Cardiac muscle cell (in vitro differentiated cells and primary cell): ENCODE results near the gene BICD1. TPM values are rescaled to one million over a fixed set of nuclear protein-coding genes. Genes with fewer than 3 reads are reported as not detected.
A peak's percentile ranks its signal among the peaks of the same experiment; 100 is the strongest.

ENCODE experiments used
- DNase-seq, 2 donors: peaks; one replicate each; pipeline versions ENCODE4 v3.0.0 to v3.0.0-alpha.2; 2010 to 2017; ENCODE audit warnings: low read depth in 1 of 2, low spot score in 1 of 2
- H3K27ac ChIP-seq: fragments of 200-600 bp; sonication (generic); 2 replicates; pipeline ENCODE4 v1.5.1; 2016
- H3K27me3 ChIP-seq: fragments of 200-600 bp; sonication (generic); 2 replicates; pipeline ENCODE4 v1.6.0; 2016; ENCODE audit warnings: control low read depth
- H3K36me3 ChIP-seq: fragments of 200-600 bp; sonication (generic); 2 replicates; pipeline ENCODE4 v1.5.1; 2016; ENCODE audit warnings: control low read depth
- H3K4me1 ChIP-seq: fragments of 200-600 bp; sonication (generic); 2 replicates; pipeline ENCODE4 v1.8.1; 2017; ENCODE audit warnings: low read depth, mild to moderate bottlenecking, mixed run types
- H3K4me3 ChIP-seq: fragments of 200-600 bp; sonication (generic); 2 replicates; pipeline ENCODE4 v1.5.1; 2016; ENCODE audit warnings: mild to moderate bottlenecking
- H3K9me3 ChIP-seq: fragments of 200-600 bp; sonication (generic); 2 replicates; pipeline ENCODE4 v1.5.1; 2017; ENCODE audit warnings: low read depth, mild to moderate bottlenecking, control low read depth
- CTCF ChIP-seq: IDR thresholded peaks from 2 replicates; pipeline ENCODE4 v1.5.1; 2012; ENCODE audit warnings: low read depth, mild to moderate bottlenecking, low read length
- polyA plus RNA-seq: library from polyadenylated mRNA; unstranded; fragments of >200 nt; fragmentation: Nextera tagmentation; extraction: Ambion mirVana; gene quantifications from 2 replicates; pipeline ENCODE4 v1.2.1, GENCODE V29; 2016
- total RNA-seq: library from RNA; depleted of rRNA; stranded (reverse); fragments of >200 nt; gene quantifications from 2 replicates; pipeline ENCODE4 v1.2.3, GENCODE V29; 2016

BICD1 gene
- total and polyA plus RNA-seq, 2 experiments from 2014 or later, result 13.3 to 16.6 TPM

DNA sequence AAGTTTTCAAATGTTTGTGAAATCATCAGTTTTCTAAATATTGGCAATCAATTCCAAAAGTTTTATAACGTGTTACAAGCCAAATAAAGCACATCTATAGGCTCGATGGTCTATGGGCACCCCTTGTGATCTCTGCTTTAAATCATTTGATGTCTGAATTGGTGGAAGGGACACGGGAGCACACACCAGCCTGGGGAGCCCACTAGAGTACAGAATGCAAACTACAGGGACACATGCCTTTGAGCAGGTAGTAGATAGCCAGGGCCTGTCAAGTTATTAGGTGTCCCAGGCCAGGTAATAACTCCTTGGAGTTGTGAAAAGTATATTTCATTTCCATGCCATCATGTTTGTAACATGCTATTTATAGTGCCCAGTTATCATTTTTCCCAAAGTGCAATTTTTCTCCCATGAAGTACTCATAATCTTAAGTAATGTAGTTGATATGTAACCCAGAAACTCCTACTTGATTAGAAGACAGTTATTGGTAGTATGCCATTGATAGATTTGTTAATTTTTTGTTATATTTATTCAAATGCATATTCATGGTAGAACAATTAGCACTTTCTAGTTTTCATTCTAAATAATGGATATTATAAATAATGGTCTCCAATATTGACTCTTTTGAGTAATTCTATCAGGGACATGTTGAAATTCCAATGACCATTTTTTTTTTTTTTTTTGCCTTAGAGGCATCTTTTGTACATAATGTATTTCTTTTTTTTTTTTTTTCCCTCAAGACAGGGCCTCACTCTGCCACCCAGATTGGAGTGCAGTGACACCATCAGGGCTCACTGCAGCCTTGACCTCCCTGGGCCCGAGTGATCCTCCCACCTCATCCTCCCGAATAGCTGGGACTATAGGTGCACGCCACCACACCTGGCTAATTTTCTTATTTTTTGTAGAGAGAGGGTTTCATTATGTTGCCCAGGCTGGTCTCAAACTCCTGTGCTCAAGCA is 195.8 kb downstream of the BICD1 start:
- no peaks in the 10 kb centered on the region for H3K27me3 ChIP-seq
- H3K36me3 ChIP-seq, result no peaks in the 10 kb centered on the region
- no peak overlapping the region for H3K27ac ChIP-seq
- DNase-seq, result peak; percentile 33 to 60
- no peaks in the 10 kb centered on the region for H3K9me3 ChIP-seq
- H3K4me3 ChIP-seq, result no peak overlapping the region
- no peaks in the 10 kb centered on the region for H3K4me1 ChIP-seq
- TF ChIP-seq CTCF, result peak; percentile 37

- Histone ChIP-seq H3K4me1 (no peaks in the 10 kb centered on the region), H3K4me3 (no peak overlapping the region), H3K36me3 (no peaks in the 10 kb centered on the region), H3K27ac (no peak overlapping the region), H3K9me3 (no peaks in the 10 kb centered on the region), H3K27me3 (no peaks in the 10 kb centered on the region)
- TF ChIP-seq CTCF, result no peak
- no peak for DNase-seq
These were observed 196.5 kb downstream of the BICD1 start for GRCh38 chr12:32303174-32303549.

DNA sequence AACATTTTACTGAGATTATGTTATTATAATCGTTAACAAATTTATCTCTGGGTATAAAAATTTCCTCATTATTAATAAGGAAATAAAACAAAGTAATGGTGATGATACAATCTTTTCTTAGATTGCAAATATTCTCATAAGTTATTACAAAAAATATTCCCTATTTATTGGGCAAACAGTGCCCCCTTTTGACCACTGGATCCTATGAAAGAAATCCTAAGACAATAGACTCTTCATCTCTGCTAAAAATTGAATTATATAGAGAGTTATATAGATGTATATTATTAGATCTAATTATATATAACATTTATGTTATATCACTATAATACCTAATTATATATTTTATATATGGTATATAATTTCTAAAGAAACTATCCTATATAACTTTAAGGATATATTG is 198.5 kb downstream of the BICD1 start:
- Histone ChIP-seq H3K27ac (no peak overlapping the region), H3K27me3 (no peaks in the 10 kb centered on the region), H3K9me3 (no peaks in the 10 kb centered on the region), H3K36me3 (no peaks in the 10 kb centered on the region), H3K4me3 (no peak overlapping the region), H3K4me1 (peaks cover 4% of the 10 kb centered on the region)
- TF ChIP-seq CTCF, result peak; percentile 51
- DNase-seq, result peak in 1 of 2 donors; percentile 69

- H3K9me3 ChIP-seq, result no peaks in the 10 kb centered on the region
- no peak overlapping the region for H3K4me3 ChIP-seq
- H3K27me3 ChIP-seq, result no peaks in the 10 kb centered on the region
- H3K36me3 ChIP-seq, result no peaks in the 10 kb centered on the region
- H3K27ac ChIP-seq, result no peak overlapping the region
- DNase-seq, result no peak
- peaks cover 15% of the 10 kb centered on the region for H3K4me1 ChIP-seq
- TF ChIP-seq CTCF, result no peak
These were observed 200.7 kb downstream of the BICD1 start for GRCh38 chr12:32307326-32307725.

DNA sequence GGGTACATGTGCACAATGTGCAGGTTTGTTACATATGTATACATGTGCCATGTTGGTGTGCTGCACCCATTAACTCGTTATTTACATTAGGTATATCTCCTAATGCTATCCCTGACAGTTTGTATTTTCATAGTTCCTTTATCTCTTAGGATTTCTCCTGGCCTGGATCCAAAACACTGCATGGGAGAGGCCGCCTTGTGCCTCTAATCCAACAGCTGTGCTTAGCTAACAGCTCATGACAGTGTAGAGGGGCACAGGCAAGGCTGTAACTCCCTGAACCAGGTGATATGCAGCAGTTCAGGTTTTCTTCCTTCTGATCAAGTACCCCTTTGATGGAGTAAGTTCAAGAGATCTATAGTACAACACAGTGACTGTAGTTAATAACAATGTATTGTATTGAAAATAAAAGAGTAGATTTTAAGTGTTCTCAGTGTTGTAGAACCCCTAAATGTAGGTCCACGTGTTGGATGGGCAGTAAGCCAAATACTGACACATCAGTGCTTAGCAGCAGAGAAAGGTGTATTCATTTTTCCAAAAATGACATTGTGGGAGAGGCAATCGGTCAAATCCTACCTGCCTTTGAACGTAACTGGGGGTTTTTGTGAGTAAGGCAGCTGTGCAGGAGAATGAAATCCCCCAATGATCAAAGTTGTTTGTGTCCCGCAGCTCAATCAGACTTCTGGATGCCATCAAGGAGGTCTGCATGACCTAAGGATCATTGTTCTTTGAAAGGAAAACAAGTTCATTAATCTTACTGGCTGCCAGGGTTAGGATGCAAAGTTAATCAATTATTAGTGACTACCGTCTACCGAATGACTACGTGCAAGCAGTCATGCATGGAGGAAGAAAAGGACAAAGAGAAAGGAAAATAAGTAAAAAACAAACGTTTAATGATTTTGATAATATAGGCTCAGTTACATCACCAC is 203.4 kb downstream of the BICD1 start:
- Histone ChIP-seq H3K4me3 (no peak overlapping the region), H3K36me3 (no peaks in the 10 kb centered on the region), H3K27me3 (no peaks in the 10 kb centered on the region), H3K27ac (peak overlapping the region; percentile 44), H3K9me3 (no peaks in the 10 kb centered on the region), H3K4me1 (peaks cover 15% of the 10 kb centered on the region)
- peak; percentile 42 to 55 for DNase-seq
- TF ChIP-seq CTCF, result no peak
